ENCODE results near the gene PRSS16. TPM values are rescaled to one million over a fixed set of nuclear protein-coding genes. Genes with fewer than 3 reads are reported as not detected.

Gene PRSS16
- total RNA-seq, 3 donors from 2014 or later = 0.80 to 31.0 (median 12.8) TPM

DNA sequence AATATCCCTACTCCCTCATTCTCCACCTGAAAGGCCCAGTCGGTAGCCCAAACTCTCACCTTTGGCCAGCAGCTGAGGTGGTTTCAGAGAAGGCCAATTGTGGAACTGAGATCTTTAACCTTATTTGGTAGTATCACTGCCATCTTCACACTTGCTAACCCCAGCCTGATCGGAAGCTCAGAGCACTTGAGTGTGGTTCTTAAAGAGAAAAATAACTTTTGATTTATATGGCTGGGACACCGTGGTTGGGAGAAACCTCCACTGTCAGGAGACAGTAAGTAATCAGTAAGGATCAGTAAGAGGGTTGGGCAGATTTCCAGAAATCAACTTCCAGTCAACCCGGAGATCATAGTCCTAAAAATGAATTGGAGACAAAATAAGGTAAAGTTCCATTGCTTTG is 22.8 kb upstream of the PRSS16 start:
- TF ChIP-seq CTCF (IDR thresholded peaks at IDR 0.05) (no peak), POLR2A (IDR thresholded peaks at IDR 0.05) (no peak), POLR2AphosphoS5 (IDR thresholded peaks at IDR 0.05) (no peak)
- intact Hi-C loops (cut with DNase I; ENCODE audit: low total_unique reads) = no loop called here
- H3K27me3 ChIP-seq = peaks cover 0 to 36% of the 10 kb centered on the region in 2 donors
- H3K9me3 ChIP-seq = no peaks in the 10 kb centered on the region
- H3K27ac ChIP-seq = no peak overlapping the region
- H3K36me3 ChIP-seq = no peaks in the 10 kb centered on the region
- no peaks in the 10 kb centered on the region for H3K4me1 ChIP-seq
- no peak for DNase-seq (ENCODE audit: low spot score in 2 of 2)
- no peak overlapping the region for H3K4me3 ChIP-seq

- TF ChIP-seq POLR2A (IDR thresholded peaks at IDR 0.05) (no peak), POLR2AphosphoS5 (IDR thresholded peaks at IDR 0.05) (no peak), CTCF (IDR thresholded peaks at IDR 0.05) (no peak)
- H3K27me3 ChIP-seq = peaks cover 0 to 59% of the 10 kb centered on the region in 2 donors
- DNase-seq (ENCODE audit: low spot score in 2 of 2) = no peak
- H3K4me3 ChIP-seq = no peak overlapping the region
- H3K27ac ChIP-seq = no peak overlapping the region
- no peaks in the 10 kb centered on the region for H3K9me3 ChIP-seq
- no peaks in the 10 kb centered on the region for H3K36me3 ChIP-seq
- H3K4me1 ChIP-seq = no peaks in the 10 kb centered on the region
- intact Hi-C loops (cut with DNase I; ENCODE audit: low total_unique reads) = no loop called here
These were observed 18.5 kb upstream of the PRSS16 start for GRCh38 chr6:27228963-27229477.

- Histone ChIP-seq H3K4me3 (no peak overlapping the region), H3K4me1 (no peaks in the 10 kb centered on the region), H3K27ac (no peak overlapping the region), H3K36me3 (no peaks in the 10 kb centered on the region), H3K27me3 (peaks cover 0 to 69% of the 10 kb centered on the region in 2 donors), H3K9me3 (no peaks in the 10 kb centered on the region)
- DNase-seq (ENCODE audit: low spot score in 2 of 2) = no peak
- intact Hi-C loops (cut with DNase I; ENCODE audit: low total_unique reads) = no loop called here
- TF ChIP-seq POLR2AphosphoS5 (IDR thresholded peaks at IDR 0.05) (no peak), CTCF (IDR thresholded peaks at IDR 0.05) (no peak), POLR2A (IDR thresholded peaks at IDR 0.05) (no peak)
These were observed 16.8 kb upstream of the PRSS16 start for GRCh38 chr6:27230758-27231111.

- Histone ChIP-seq H3K4me1 (no peaks in the 10 kb centered on the region), H3K27ac (no peak overlapping the region), H3K9me3 (no peaks in the 10 kb centered on the region), H3K36me3 (no peaks in the 10 kb centered on the region), H3K4me3 (no peak overlapping the region), H3K27me3 (peaks cover 0 to 88% of the 10 kb centered on the region in 2 donors)
- DNase-seq (ENCODE audit: low spot score in 2 of 2) = no peak
- intact Hi-C loops (cut with DNase I; ENCODE audit: low total_unique reads) = no loop called here
- no peak for TF ChIP-seq CTCF (IDR thresholded peaks at IDR 0.05)
- no peak for TF ChIP-seq POLR2A (IDR thresholded peaks at IDR 0.05)
- no peak for TF ChIP-seq POLR2AphosphoS5 (IDR thresholded peaks at IDR 0.05)
These were observed 12.9 kb upstream of the PRSS16 start for GRCh38 chr6:27234576-27234975.

GRCh38 chr6:27237089-27237803 is 10.3 kb upstream of the PRSS16 start:
- TF ChIP-seq POLR2AphosphoS5 (IDR thresholded peaks at IDR 0.05) = no peak
- no peak for TF ChIP-seq CTCF (IDR thresholded peaks at IDR 0.05)
- TF ChIP-seq POLR2A (IDR thresholded peaks at IDR 0.05) = no peak
- intact Hi-C loops (cut with DNase I; ENCODE audit: low total_unique reads) = no loop called here
- Histone ChIP-seq H3K4me1 (no peaks in the 10 kb centered on the region), H3K27me3 (peaks cover 0 to 88% of the 10 kb centered on the region in 2 donors), H3K9me3 (no peaks in the 10 kb centered on the region), H3K36me3 (no peaks in the 10 kb centered on the region), H3K27ac (no peak overlapping the region), H3K4me3 (no peak overlapping the region)
- no peak for DNase-seq (ENCODE audit: low spot score in 2 of 2)
